ENCODE measurements around the gene SLC4A8. TPM values are rescaled to one million over a fixed set of nuclear protein-coding genes. Genes with fewer than 3 reads are reported as not detected.

SLC4A8 gene
- total and polyA plus RNA-seq, 4 donors: 1.1 to 12.2 (median 3.0) TPM

- no peak for ATAC-seq (ENCODE audit: insufficient read depth, low FRiP score)
- no peak for DNase-seq
- Histone ChIP-seq H3K4me1 (ENCODE audit: control insufficient read depth in 5 of 5, insufficient read depth in 5 of 5, low read length in 5 of 5) (peaks cover 0 to 2% (median 0%) of the 10 kb centered on the region in 5 donors), H3K27ac (ENCODE audit: low read depth in 1 of 2, low read length in 1 of 2) (no peak overlapping the region), H3K4me3 (no peak overlapping the region), H3K9me3 (ENCODE audit: control insufficient read depth in 4 of 4, insufficient read depth in 3 of 4, low read length in 3 of 4) (peaks cover 0 to 2% (median 0%) of the 10 kb centered on the region in 4 donors), H3K27me3 (ENCODE audit: control insufficient read depth in 3 of 3, insufficient read depth in 3 of 3, low read length in 2 of 3) (no peaks in the 10 kb centered on the region), H3K9ac (ENCODE audit: insufficient read depth in 1 of 2, low read length in 2 of 2) (no peak overlapping the region), H3K36me3 (ENCODE audit: control insufficient read depth in 4 of 4, insufficient read depth in 4 of 4, low read length in 4 of 4) (no peaks in the 10 kb centered on the region)
- WGBS, 2 donors: 96% methylated on average over 11 of the region's 11 CpGs
- no peak for TF ChIP-seq CTCF (IDR thresholded peaks at IDR 0.05; ENCODE audit: control extremely low read depth, extremely low read depth)
Measured at GRCh38 chr12:51525518-51525917, 100.9 kb downstream of the SLC4A8 start.

- H3K4me3 ChIP-seq: no peak overlapping the region
- WGBS, 2 donors: 75 to 79% methylated on average over 3 of the region's 3 CpGs
- ATAC-seq (ENCODE audit: insufficient read depth, low FRiP score): no peak
Measured at GRCh38 chr12:51527966-51528365, 103.3 kb downstream of the SLC4A8 start.

GRCh38 chr12:51528852-51529650 is 104.4 kb downstream of the SLC4A8 start:
- no peak for TF ChIP-seq CTCF (IDR thresholded peaks at IDR 0.05; ENCODE audit: control extremely low read depth, extremely low read depth)
- H3K36me3 ChIP-seq (ENCODE audit: control insufficient read depth in 4 of 4, insufficient read depth in 4 of 4, low read length in 4 of 4): no peaks in the 10 kb centered on the region
- ATAC-seq (ENCODE audit: insufficient read depth, low FRiP score) (no peak), DNase-seq (no peak)
- no peak overlapping the region for H3K9ac ChIP-seq (ENCODE audit: insufficient read depth in 1 of 2, low read length in 2 of 2)
- peaks cover 0 to 2% (median 0%) of the 10 kb centered on the region in 5 donors for H3K4me1 ChIP-seq (ENCODE audit: control insufficient read depth in 5 of 5, insufficient read depth in 5 of 5, low read length in 5 of 5)
- no peak overlapping the region for H3K4me3 ChIP-seq
- H3K9me3 ChIP-seq (ENCODE audit: control insufficient read depth in 4 of 4, insufficient read depth in 3 of 4, low read length in 3 of 4): no peaks in the 10 kb centered on the region
- no peak overlapping the region for H3K27ac ChIP-seq (ENCODE audit: low read depth in 1 of 2, low read length in 1 of 2)
- H3K27me3 ChIP-seq (ENCODE audit: control insufficient read depth in 3 of 3, insufficient read depth in 3 of 3, low read length in 2 of 3): peaks cover 0 to 2% (median 0%) of the 10 kb centered on the region in 3 donors
- 88 to 92% methylated on average over 6 of the region's 6 CpGs for WGBS, 2 donors

More at GRCh38 chr12:51527966-51528365, 103.3 kb downstream of the SLC4A8 start:
- Histone ChIP-seq H3K27ac (ENCODE audit: low read depth in 1 of 2, low read length in 1 of 2) (no peak overlapping the region), H3K4me1 (ENCODE audit: control insufficient read depth in 5 of 5, insufficient read depth in 5 of 5, low read length in 5 of 5) (peaks cover 0 to 2% (median 0%) of the 10 kb centered on the region in 5 donors), H3K9ac (ENCODE audit: insufficient read depth in 1 of 2, low read length in 2 of 2) (no peak overlapping the region), H3K9me3 (ENCODE audit: control insufficient read depth in 4 of 4, insufficient read depth in 3 of 4, low read length in 3 of 4) (no peaks in the 10 kb centered on the region), H3K27me3 (ENCODE audit: control insufficient read depth in 3 of 3, insufficient read depth in 3 of 3, low read length in 2 of 3) (peaks cover 0 to 2% (median 0%) of the 10 kb centered on the region in 3 donors), H3K36me3 (ENCODE audit: control insufficient read depth in 4 of 4, insufficient read depth in 4 of 4, low read length in 4 of 4) (no peaks in the 10 kb centered on the region)
- no peak for TF ChIP-seq CTCF (IDR thresholded peaks at IDR 0.05; ENCODE audit: control extremely low read depth, extremely low read depth)
- DNase-seq: no peak

Data from lung (tissue), 12 donors.